HG03066 (cell line): ENCODE results near the gene HES2.
"Not testable (repeated sequence)": the region's sequence is repeated elsewhere in the genome, so short reads cannot be mapped to it uniquely, and the experiment has no call there.

Source experiments
- ATAC-seq: cut with Tn5 transposase; IDR thresholded peaks from one replicate; pipeline ENCODE4 v1.9.1; 2021; ENCODE audit warnings: low read depth; ENCODE audit not compliant: unreplicated experiment

Gene HES2

GRCh38 chr1:6392809-6393399 lies 26.8 kb downstream of the HES2 start:
- ATAC-seq = peak; percentile 2

DNA sequence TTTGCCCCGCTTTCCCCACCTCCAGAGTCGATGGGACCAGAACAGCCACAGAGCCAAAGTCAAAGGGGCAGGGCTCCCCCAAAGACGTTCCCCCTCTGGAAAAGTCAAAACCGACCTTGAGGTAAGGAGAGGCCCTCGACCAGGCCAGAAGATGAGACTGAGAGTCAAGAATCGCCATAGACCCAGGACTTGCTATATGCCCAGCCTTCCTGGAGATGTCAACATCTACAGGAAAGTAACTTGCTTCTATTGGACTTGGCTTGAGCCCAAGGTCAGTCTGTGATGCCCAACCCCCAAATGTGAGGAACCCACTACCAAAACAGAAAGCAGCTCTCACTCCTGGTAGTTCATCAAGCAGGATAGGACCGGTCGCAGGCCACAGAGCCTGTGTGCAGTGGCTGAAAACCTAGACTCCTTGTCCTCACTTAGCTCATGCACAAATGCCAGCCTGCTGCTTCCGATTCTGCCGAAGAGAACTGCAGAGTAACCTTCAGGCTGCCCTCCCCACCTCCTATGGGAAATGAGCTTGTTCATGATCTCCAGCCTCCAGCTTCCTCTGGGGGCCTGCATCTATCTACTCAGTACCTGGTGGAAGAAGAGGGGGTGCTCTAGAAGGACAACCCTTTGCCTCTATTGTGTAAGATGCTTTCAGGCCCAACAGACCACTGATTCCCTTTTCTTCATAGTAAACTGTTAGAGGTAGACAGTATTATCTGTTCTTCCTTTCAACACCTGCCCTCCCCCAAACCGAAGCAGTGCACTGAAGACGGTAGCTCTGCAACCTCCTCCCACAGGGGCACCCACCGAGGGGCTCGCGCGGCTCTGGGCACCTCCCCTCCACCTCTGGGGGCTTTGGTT lies 27.5 kb downstream of the HES2 start:
- ATAC-seq = no peak

GRCh38 chr1:6389971-6390370 lies 29.7 kb downstream of the HES2 start:
- ATAC-seq = no peak

GRCh38 chr1:6386371-6386949 lies 33.3 kb downstream of the HES2 start:
- no peak for ATAC-seq

DNA sequence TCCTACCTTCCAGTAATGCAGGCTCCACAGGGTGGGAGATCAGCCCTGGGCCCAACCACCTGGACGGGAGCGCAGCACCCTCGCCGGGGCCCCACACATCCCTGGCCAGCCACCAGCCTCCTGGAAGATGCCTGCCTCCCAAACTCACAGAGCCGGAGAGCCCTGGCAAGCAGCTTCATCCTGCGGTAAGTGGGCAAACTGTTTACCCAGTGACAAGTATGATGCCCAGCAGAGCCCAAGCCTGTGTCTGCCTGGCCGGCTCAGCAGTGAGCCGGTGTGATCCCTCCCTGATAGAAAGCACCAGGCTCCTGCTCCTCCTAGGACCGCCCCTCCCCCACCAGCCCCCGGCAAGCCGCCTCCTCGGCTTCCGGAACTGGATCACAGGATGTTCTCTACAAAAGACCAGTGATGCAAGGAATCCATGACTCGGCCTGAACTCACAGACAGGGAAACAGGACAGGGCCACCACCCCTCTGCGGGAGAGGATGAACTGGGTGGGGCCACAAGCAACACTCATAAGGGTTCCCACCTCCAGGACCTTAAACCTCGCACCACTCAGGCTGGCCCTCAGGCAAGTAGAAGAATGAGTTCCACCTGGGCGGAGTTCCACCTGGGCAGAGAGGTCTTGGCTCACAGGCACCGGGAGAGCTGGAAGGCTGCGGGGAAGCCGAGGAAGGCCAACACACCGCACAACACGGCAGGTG lies 34.1 kb downstream of the HES2 start:
- no peak for ATAC-seq

DNA sequence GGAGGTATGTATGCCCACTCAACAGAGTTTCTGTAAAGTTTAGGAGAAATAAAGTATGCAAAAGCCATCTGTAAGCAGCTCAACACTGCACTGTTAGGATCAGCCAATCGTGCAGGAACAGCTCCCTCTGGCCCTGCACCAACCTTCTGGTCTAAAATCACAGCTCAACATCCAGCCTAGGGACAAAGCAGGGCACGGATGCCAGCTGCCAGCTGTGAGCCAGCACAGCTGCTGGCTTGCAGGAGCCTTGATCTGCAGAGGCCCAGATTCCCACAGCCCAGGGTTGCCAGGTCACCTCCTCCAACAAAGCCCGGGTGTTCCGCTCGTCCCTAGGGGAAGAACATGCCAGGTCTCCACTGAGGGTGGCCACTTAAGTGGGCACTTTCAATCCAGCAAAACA lies 34.8 kb downstream of the HES2 start:
- ATAC-seq = no peak

- no peak for ATAC-seq
Observed at GRCh38 chr1:6384135-6384534, 35.6 kb downstream of the HES2 start.

DNA sequence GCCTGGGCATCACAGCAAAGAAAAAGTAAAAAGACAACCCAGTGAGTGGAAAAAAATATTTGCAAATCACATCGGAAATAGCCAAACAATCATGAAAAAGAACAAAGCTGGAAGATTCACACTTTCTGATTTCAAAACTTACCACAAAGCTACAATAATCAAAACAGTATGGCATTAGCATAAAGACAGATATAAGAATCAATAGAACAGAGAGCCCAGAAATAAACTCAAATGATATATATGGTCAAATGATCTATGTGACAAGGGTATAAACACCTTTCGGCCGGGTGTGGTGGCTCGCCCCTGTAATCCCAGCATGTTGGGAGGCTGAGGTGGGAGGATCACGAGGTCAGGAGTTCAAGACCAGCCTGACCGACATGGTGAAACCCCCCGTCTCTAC lies 39.7 kb downstream of the HES2 start:
- no peak for ATAC-seq

GRCh38 chr1:6378096-6378746 lies 41.5 kb downstream of the HES2 start:
- ATAC-seq = no peak

GRCh38 chr1:6373961-6374720 lies 45.6 kb downstream of the HES2 start:
- ATAC-seq = no peak

GRCh38 chr1:6372236-6372635 lies 47.5 kb downstream of the HES2 start:
- ATAC-seq = not testable (repeated sequence)

- ATAC-seq = no peak
Observed at GRCh38 chr1:6370006-6370405, 49.7 kb downstream of the HES2 start.

GRCh38 chr1:6367381-6368012 lies 52.2 kb downstream of the HES2 start:
- ATAC-seq = no peak

GRCh38 chr1:6365047-6365446 lies 54.7 kb downstream of the HES2 start:
- no peak for ATAC-seq

GRCh38 chr1:6363085-6363884 lies 56.4 kb downstream of the HES2 start:
- not testable (repeated sequence) for ATAC-seq
